HCEC 1CT (cell line): ENCODE results near the gene PSMD2.
"Not testable (repeated sequence)": the region's sequence is repeated elsewhere in the genome, so short reads cannot be mapped to it uniquely, and the experiment has no call there.

ENCODE experiments used
- DNase-seq: peaks from one replicate; pipeline ENCODE4 v3.0.0-alpha.2; 2017

PSMD2 gene

GRCh38 chr3:184320104-184320445 lies 21.0 kb downstream of the PSMD2 start:
- DNase-seq = peak; percentile 97

- DNase-seq = no peak
Observed at GRCh38 chr3:184321666-184322065, 22.6 kb downstream of the PSMD2 start.

GRCh38 chr3:184322731-184323487 lies 23.9 kb downstream of the PSMD2 start:
- no peak for DNase-seq

- DNase-seq = no peak
Observed at GRCh38 chr3:184323696-184324095, 24.7 kb downstream of the PSMD2 start.

GRCh38 chr3:184325269-184325668 lies 26.2 kb downstream of the PSMD2 start:
- DNase-seq = no peak

GRCh38 chr3:184325715-184326369 lies 26.8 kb downstream of the PSMD2 start:
- no peak for DNase-seq

- no peak for DNase-seq
Observed at GRCh38 chr3:184327171-184327570, 28.1 kb downstream of the PSMD2 start.

GRCh38 chr3:184328516-184328915 lies 29.5 kb downstream of the PSMD2 start:
- DNase-seq = no peak

- DNase-seq = peak; percentile 92
Observed at GRCh38 chr3:184332370-184333090, 33.5 kb downstream of the PSMD2 start.

GRCh38 chr3:184333190-184333589 lies 34.1 kb downstream of the PSMD2 start:
- no peak for DNase-seq

GRCh38 chr3:184333700-184334099 lies 34.7 kb downstream of the PSMD2 start:
- DNase-seq = no peak

GRCh38 chr3:184334470-184335158 lies 35.6 kb downstream of the PSMD2 start:
- peak; percentile 74 for DNase-seq

- DNase-seq = no peak
Observed at GRCh38 chr3:184335291-184335660, 36.2 kb downstream of the PSMD2 start.

GRCh38 chr3:184335661-184336546 lies 36.9 kb downstream of the PSMD2 start:
- peak; percentile 76 for DNase-seq

- DNase-seq = peak; percentile 70
Observed at GRCh38 chr3:184336547-184337398, 37.7 kb downstream of the PSMD2 start.

GRCh38 chr3:184337399-184337714 lies 38.3 kb downstream of the PSMD2 start, which contains the start of gene FAM131A:
Gene FAM131A (plus strand): TSS chr3:184337600. CDS start chr3:184337631, 31 bp downstream.
- no peak for DNase-seq

- DNase-seq = no peak
Observed at GRCh38 chr3:184337981-184338380, 38.9 kb downstream of the PSMD2 start.

GRCh38 chr3:184338511-184338945 lies 39.5 kb downstream of the PSMD2 start:
- no peak for DNase-seq

- DNase-seq = no peak
Observed at GRCh38 chr3:184339001-184339400, 40.0 kb downstream of the PSMD2 start.

- DNase-seq = not testable (repeated sequence)
Observed at GRCh38 chr3:184339451-184340135, 40.6 kb downstream of the PSMD2 start.

GRCh38 chr3:184341925-184342324 lies 42.9 kb downstream of the PSMD2 start:
- no peak for DNase-seq
